Gastroesophageal sphincter (tissue), 4 donors: ENCODE measurements around the gene KCNQ1OT1. TPM values are rescaled to one million over a fixed set of nuclear protein-coding genes. Genes with fewer than 3 reads are reported as not detected.

Experiments
- ATAC-seq: fragments of 150-250 bp; one replicate; pipeline ENCODE4 v1.9.1; 2016; ENCODE audit warnings: mild to moderate bottlenecking, moderate library complexity
- H3K27ac ChIP-seq, 4 donors: fragments of 200-600 bp; sonication (generic) in 3 of 4; 1 replicate in 3 of 4; 2 replicates in 1 of 4; pipeline ENCODE4 v1.5.1; 2016 to 2019
- H3K27me3 ChIP-seq: fragments of 200-600 bp; sonication (generic); one replicate; pipeline ENCODE4 v1.5.1; 2019
- H3K36me3 ChIP-seq, 2 donors: fragments of 200-600 bp; sonication (generic); one replicate each; pipeline ENCODE4 v1.5.1; 2019; ENCODE audit warnings: control low read depth in 1 of 2
- H3K4me1 ChIP-seq, 3 donors: fragments of 200-600 bp; sonication (generic); 1 replicate in 2 of 3; 2 replicates in 1 of 3; pipeline ENCODE4 v1.5.1; 2016 to 2019; ENCODE audit warnings: control low read depth in 2 of 3
- H3K4me3 ChIP-seq, 2 donors: fragments of 200-600 bp; sonication (generic); one replicate each; pipeline ENCODE4 v1.5.1; 2019; ENCODE audit warnings: mild to moderate bottlenecking in 1 of 2, moderate library complexity in 1 of 2
- H3K9me3 ChIP-seq, 3 donors: fragments of 200-600 bp; sonication (generic); one replicate each; pipeline ENCODE4 v1.5.1; 2017 to 2019; ENCODE audit warnings: control low read depth in 2 of 3
- CTCF ChIP-seq, 4 experiments: fragments of 200-600 bp in 2 of 4; fragments of 450-650 bp in 2 of 4; sonication (generic) in 1 of 4; IDR thresholded peaks; one replicate each; pipeline ENCODE4 v1.5.1; 2017 to 2019; ENCODE audit warnings: antibody characterized with exemption in 4 of 4, mild to moderate bottlenecking in 2 of 4, moderate library complexity in 2 of 4
- EP300 ChIP-seq: sonication (generic); formaldehyde crosslinking; IDR thresholded peaks from one replicate; pipeline ENCODE4 v1.6.1; 2017; ENCODE audit warnings: antibody characterized with exemption, mild to moderate bottlenecking
- POLR2A ChIP-seq, 2 donors: fragments of 450-650 bp; IDR thresholded peaks; one replicate each; pipeline ENCODE4 v1.6.1; 2017; ENCODE audit warnings: antibody characterized with exemption in 2 of 2, mild to moderate bottlenecking in 2 of 2, moderate library complexity in 1 of 2
- POLR2AphosphoS5 ChIP-seq: sonication (generic); formaldehyde crosslinking; IDR thresholded peaks from one replicate; pipeline ENCODE4 v1.6.1; 2017; ENCODE audit warnings: antibody characterized with exemption
- WGBS, 2 donors: methylation state at CpG; one replicate each; pipeline ENCODE4 v1.1.5; 2018; ENCODE audit warnings: low coverage in 1 of 2; 5-methylcytosine and 5-hydroxymethylcytosine counted together
- total RNA-seq, 4 donors: library from RNA; depleted of rRNA; stranded (reverse); fragments of >200 nt; gene quantifications; one replicate each; pipeline ENCODE4 v1.1.0, GENCODE V29; 2016

The KCNQ1OT1 gene
- total RNA-seq, 4 donors from 2014 or later = 0.52 to 3.3 (median 1.4) TPM

GRCh38 chr11:2694495-2694894 is 5.3 kb downstream of the KCNQ1OT1 start:
- H3K4me3 ChIP-seq = no peak overlapping the region
- no peaks in the 10 kb centered on the region for H3K9me3 ChIP-seq
- no peak overlapping the region for H3K27ac ChIP-seq
- peaks cover 0 to 89% (median 31%) of the 10 kb centered on the region in 3 donors for H3K4me1 ChIP-seq
- no peaks in the 10 kb centered on the region for H3K27me3 ChIP-seq
- TF ChIP-seq POLR2AphosphoS5 = no peak
- no peak for TF ChIP-seq CTCF (IDR thresholded peaks at IDR 0.05)
- TF ChIP-seq EP300 = no peak
- TF ChIP-seq POLR2A (IDR thresholded peaks at IDR 0.05) = no peak
- WGBS, 2 donors = 62 to 76% methylated on average over 4 to 7 of the region's 7 CpGs
- ATAC-seq = no peak
- H3K36me3 ChIP-seq = no peaks in the 10 kb centered on the region

DNA sequence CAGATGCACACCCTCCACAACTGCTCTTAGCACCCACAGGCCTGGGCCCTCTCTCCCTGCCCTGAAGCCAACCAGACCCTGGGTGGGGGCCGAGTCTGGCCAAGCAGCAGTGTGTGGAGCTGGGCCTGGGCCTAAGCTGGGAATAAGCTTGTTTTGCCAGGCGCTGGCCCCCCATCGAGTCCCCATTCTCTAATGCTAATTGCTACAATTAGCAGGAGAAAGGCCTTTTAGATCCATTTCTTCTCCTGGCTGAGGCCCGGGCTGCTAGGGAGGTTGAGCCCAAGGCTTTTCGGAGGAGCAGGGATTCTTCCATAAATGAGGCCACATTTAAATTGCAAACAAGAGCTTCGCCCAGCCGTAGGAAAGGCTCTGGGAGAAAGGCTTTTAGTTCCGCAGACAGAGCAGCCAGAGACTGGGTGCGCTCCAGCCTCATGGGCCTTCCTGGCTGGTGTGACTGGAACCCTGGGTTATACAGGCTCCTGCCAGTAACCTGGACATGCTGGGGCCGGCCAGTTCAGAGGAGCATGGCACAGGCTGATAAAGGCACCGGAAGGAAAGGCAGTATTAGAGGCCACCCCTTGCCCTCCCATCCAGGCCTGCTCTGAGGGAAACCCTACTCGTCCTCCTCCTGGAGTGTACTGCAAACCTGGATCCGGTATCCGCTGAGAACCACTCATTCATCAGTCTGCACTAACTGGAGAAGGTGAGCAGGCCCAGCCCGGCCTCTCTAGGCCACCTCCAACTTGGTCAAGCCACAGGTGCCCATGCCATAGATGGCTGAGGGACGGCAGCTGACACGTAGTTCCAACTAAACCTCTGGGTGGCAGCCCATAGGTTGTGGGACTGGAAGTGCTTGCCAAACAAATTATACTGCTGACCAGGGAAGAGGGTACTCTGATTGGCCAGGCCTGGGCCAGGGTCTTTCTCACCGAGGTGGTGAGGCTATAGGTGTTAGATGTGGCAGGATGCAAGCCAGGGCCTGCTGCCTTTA is 6.2 kb downstream of the KCNQ1OT1 start:
- H3K4me1 ChIP-seq = peaks cover 0 to 98% (median 33%) of the 10 kb centered on the region in 3 donors
- WGBS, 2 donors = 62 to 80% methylated on average over 3 to 8 of the region's 18 CpGs

GRCh38 chr11:2691991-2692875 is 7.6 kb downstream of the KCNQ1OT1 start:
- H3K4me3 ChIP-seq = no peak overlapping the region
- TF ChIP-seq CTCF (IDR thresholded peaks at IDR 0.05) = peak in 2 of 4 experiments; percentile 28 to 50
- TF ChIP-seq EP300 = no peak
- no peak for ATAC-seq
- H3K27ac ChIP-seq = no peak overlapping the region
- no peaks in the 10 kb centered on the region for H3K27me3 ChIP-seq
- no peaks in the 10 kb centered on the region for H3K9me3 ChIP-seq
- H3K36me3 ChIP-seq = no peaks in the 10 kb centered on the region
- WGBS, 2 donors = 79 to 100% methylated on average over 2 to 3 of the region's 3 CpGs
- H3K4me1 ChIP-seq = peaks cover 0 to 100% (median 41%) of the 10 kb centered on the region in 3 donors

More for the DNA sequence above, 6.2 kb downstream of the KCNQ1OT1 start:
- Histone ChIP-seq H3K27ac (no peak overlapping the region), H3K9me3 (no peaks in the 10 kb centered on the region), H3K36me3 (no peaks in the 10 kb centered on the region), H3K27me3 (no peaks in the 10 kb centered on the region), H3K4me3 (no peak overlapping the region)
- no peak for TF ChIP-seq CTCF (IDR thresholded peaks at IDR 0.05)
- TF ChIP-seq EP300 = no peak
- no peak for TF ChIP-seq POLR2A (IDR thresholded peaks at IDR 0.05)
- TF ChIP-seq POLR2AphosphoS5 = no peak
- ATAC-seq = no peak

GRCh38 chr11:2691355-2691761 is 8.4 kb downstream of the KCNQ1OT1 start:
- WGBS, 2 donors = no CpG with 5 or more reads among the region's 3 CpGs
- no peak overlapping the region for H3K27ac ChIP-seq

More at GRCh38 chr11:2691355-2691761, 8.4 kb downstream of the KCNQ1OT1 start:
- no peak for ATAC-seq
- no peaks in the 10 kb centered on the region for H3K9me3 ChIP-seq
- TF ChIP-seq POLR2A (IDR thresholded peaks at IDR 0.05) = no peak
- no peak for TF ChIP-seq CTCF (IDR thresholded peaks at IDR 0.05)
- no peak for TF ChIP-seq EP300
- no peak for TF ChIP-seq POLR2AphosphoS5
- H3K27me3 ChIP-seq = no peaks in the 10 kb centered on the region
- H3K4me3 ChIP-seq = no peak overlapping the region
- peaks cover 0 to 100% (median 41%) of the 10 kb centered on the region in 3 donors for H3K4me1 ChIP-seq
- no peaks in the 10 kb centered on the region for H3K36me3 ChIP-seq
